Epithelial cell of proximal tubule (primary cell): Measurements from ENCODE around the gene RAE1. TPM values are rescaled to one million over a fixed set of nuclear protein-coding genes. Genes with fewer than 3 reads are reported as not detected.

ENCODE experiments used
- DNase-seq: peaks from one replicate; pipeline ENCODE4 v3.0.0-alpha.2; 2011; ENCODE audit warnings: low read depth
- H3K4me3 ChIP-seq: 2 replicates; pipeline ENCODE4 v1.5.1; 2011; ENCODE audit warnings: low read depth, mild to moderate bottlenecking, low read length
- total RNA-seq: library from RNA; depleted of rRNA; stranded (reverse); fragments of >200 nt; gene quantifications from 2 replicates; pipeline ENCODE4 v1.2.3, GENCODE V29; 2015
- TF ChIP-seq, protein P1 (sequence below): conservative IDR thresholded peaks from 2 replicates; pipeline ENCODE4 v1.5.1; 2012; ENCODE audit warnings: low read depth, mild to moderate bottlenecking, low read length

Gene RAE1
- total RNA-seq, 1 donor from 2014 or later, result 74.3 TPM

DNA sequence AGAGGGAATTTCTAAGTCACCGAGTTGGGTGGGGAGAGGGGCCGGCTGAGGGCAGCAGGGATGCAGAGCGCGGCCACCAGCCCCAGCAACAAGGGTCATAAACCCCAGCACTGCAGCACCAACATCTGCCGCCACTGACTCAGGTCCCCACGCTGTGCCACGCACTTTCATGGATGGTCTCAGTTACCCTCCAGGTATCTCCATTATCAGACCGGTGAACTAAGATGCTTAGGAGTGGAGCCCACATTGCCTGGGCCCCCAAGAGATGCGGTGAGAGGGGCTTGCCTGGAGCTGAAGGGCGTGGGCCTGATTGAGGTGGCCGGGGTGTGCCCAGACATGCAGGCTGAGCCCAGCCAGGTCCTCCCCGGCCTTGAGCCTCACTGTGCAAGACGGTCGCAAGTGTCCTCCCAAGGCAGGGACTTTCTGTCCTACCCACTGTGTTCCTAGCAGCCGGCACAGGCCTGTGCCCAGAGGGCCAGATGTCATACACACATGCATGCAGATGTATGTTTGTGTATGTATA is 59.4 kb downstream of the RAE1 start:
- no peak for DNase-seq
- TF ChIP-seq, protein P1, sequence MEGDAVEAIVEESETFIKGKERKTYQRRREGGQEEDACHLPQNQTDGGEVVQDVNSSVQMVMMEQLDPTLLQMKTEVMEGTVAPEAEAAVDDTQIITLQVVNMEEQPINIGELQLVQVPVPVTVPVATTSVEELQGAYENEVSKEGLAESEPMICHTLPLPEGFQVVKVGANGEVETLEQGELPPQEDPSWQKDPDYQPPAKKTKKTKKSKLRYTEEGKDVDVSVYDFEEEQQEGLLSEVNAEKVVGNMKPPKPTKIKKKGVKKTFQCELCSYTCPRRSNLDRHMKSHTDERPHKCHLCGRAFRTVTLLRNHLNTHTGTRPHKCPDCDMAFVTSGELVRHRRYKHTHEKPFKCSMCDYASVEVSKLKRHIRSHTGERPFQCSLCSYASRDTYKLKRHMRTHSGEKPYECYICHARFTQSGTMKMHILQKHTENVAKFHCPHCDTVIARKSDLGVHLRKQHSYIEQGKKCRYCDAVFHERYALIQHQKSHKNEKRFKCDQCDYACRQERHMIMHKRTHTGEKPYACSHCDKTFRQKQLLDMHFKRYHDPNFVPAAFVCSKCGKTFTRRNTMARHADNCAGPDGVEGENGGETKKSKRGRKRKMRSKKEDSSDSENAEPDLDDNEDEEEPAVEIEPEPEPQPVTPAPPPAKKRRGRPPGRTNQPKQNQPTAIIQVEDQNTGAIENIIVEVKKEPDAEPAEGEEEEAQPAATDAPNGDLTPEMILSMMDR, result no peak

DNA sequence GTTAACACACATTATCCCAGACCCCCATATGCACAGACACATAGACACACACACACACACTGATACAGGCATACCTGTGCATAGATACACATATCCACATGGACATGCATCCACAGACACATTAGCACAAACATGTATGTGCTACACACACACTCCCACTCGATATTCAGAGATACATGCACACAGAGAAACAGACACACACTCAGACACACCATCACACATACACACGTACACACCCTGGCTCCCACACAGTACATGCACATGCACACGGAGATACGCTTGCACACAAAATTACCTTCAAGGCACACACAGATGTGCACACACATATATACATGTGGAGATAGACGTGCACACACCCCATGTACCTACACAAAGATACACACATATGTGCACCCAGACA is 59.9 kb downstream of the RAE1 start:
- TF ChIP-seq, protein P1, result no peak
- no peak overlapping the region for H3K4me3 ChIP-seq
- DNase-seq, result no peak

More for the DNA sequence above, 59.4 kb downstream of the RAE1 start:
- H3K4me3 ChIP-seq, result no peak overlapping the region

DNA sequence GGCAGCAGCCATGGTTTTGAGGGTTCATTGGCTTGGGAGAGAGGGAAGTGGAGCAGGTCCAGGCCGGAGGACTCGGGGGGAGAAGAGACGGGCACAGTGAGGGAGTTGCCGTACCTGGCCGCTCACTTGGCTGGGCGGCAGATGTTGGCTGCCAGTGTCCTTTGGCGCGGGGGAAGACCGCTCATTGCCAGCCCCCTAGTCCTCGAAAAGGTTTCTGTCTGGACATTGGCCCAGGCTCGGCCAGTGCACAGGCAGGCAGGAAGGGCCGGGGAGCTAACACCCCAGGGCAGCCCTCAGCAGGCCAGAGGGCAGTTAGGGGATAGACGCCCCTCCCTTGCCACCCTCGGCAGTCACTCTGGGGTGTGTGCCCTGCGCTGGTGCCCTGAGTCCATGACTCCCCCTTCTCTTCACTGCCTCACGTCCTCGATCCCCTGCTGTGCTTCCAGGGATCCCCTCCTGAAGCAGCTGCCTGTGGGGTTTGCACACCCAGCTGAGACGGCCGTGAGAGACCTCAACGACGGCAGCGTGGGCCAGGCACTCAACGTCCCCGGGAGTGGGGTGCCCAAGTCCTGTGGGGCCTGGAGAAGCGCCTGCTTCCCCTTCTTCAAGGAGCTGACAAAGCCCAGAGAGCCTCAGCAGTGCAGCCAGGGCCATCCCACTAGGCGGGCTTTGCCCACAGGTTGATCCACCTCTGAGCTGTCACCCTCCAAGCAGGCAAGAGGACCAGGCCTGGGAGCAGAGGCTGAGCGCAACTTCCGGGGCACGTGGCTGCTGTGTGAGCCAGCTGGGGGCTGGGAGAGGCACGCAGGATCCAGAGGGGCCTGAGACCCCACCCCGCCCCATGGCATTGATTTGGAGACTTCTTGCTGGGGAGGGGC is 60.6 kb downstream of the RAE1 start:
- no peak overlapping the region for H3K4me3 ChIP-seq
- TF ChIP-seq, protein P1, result no peak
- no peak for DNase-seq

DNA sequence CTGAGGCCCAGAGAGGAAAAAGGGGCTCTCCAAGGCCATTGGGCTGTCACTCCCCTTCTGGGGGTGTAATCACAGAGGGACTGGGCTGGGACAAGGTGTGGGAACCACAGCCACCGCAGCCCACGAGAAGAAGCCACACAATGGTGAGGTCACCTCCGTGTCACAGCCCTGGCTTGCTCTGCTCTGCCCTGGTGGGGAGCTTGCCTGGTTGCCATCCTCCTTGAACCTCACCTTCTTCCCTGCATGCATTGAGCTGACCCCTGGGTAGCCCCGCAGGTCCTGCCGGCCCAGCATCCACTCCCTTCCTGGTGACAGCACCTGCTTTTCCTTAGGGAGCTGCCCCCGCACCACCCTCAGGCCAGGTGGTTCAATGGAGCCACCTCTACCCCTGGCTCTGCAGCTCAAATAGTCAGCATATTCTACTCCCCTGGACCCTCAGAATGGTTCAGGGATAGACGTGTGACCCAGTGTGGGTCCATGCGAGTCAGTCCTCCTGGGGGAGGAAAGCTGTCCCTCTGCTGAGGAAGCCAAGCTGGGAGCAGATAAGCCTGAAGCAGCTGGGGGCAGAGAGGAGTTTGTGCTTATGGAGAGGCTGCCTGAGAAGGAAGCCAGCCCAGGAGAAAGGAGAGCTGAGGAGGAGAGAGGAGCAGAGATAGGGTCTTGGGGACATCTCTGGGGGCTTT is 61.4 kb downstream of the RAE1 start:
- TF ChIP-seq, protein P1, result no peak
- H3K4me3 ChIP-seq, result no peak overlapping the region
- DNase-seq, result no peak

DNA sequence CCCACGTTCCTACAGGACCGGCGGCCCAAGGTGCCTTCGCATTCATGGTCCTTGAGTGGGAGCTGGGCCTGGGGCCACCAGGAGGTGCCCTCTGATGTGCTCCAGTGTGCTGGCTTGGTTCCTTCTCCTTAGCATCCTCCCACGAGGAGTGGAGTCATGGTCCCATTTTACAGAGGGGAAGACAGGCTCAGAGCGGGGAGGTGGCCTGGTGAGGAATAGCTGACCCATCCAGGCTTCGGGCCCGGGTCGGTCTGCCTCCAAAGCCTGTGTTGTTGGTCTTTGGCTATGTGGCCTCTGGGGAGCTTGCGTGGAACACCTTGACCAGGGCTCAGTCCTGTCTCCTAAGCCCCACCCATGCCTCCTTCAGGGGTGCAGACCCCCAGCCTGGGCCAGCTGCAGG is 62.9 kb downstream of the RAE1 start:
- DNase-seq, result no peak
- TF ChIP-seq, protein P1, result no peak
- H3K4me3 ChIP-seq, result no peak overlapping the region

DNA sequence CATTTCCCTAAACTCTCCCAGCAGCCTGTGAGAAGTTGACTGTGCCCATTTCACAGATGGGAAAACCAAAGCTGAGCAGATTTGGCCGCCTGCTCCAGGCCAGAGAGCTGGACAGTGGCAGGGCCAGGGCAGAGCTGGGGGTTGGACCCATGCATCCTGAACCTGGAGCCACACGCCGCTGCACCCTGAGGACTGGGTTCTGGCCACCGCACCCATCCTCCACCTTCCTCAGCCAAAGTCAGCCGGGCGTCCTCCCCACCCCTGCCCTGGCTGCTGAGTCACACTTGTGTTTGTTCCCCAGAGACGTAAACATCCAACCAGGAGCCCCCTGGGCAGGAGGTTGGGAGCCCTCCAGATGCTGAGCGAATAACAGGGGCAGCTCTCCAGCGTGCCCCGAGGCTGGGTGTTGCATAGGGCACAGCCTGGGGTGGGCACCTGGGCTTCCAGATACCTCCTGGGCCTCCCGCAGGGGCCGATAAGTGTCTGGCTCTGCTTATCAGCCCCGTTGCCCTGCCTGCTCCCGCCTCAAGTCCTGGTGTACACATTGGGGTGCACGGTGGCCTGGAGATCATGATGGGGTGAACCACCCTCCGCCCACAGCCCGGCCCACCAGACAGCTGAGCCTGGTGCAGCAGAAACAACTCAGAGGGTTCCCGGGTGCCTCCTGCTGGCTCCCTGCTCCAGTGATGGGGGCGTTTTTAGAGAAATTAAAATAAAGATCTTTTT is 64.0 kb downstream of the RAE1 start:
- TF ChIP-seq, protein P1, result no peak
- no peak overlapping the region for H3K4me3 ChIP-seq
- DNase-seq, result no peak
